ENCODE data around the gene PEX12.

The PEX12 gene

DNA sequence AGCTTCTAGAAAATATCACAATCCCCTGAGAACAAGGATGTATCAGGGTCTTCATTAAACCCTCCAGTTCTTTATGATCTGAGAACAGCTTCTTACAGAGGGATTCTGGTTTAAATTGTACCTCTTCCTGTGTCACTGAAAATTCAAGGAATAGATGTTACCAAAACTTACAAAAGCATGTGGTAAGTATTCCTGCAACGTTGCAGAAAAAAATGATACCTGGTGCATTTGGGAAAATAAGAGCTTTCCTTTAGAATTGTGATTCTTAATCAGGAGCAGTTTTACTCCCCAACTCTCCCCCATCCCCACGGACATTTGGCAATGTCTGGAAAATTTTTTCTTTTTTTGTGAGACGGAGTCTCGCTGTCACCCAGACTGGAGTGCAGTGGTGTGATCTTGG lies 25.1 kb downstream of the PEX12 start:
- no peak for ATAC-seq
- TF ChIP-seq CREB5 (CRISPR knock-in tag; IDR thresholded peaks at IDR 0.05; ENCODE audit: low read depth) (no peak), BACH2 (CRISPR knock-in tag; IDR thresholded peaks at IDR 0.05; ENCODE audit: borderline replicate concordance) (no peak), ZNF565 (CRISPR knock-in tag; conservative IDR thresholded peaks at IDR 0.05; ENCODE audit: low read depth) (no peak), TSHZ2 (CRISPR knock-in tag; IDR thresholded peaks at IDR 0.05) (no peak), ARNTL (CRISPR knock-in tag; IDR thresholded peaks at IDR 0.05; ENCODE audit: borderline replicate concordance, low read depth) (no peak), ZNF8 (CRISPR knock-in tag; IDR thresholded peaks at IDR 0.05) (no peak), RARB (CRISPR knock-in tag; IDR thresholded peaks at IDR 0.05) (no peak), ZNF70 (CRISPR knock-in tag; IDR thresholded peaks at IDR 0.05) (no peak), CSDC2 (CRISPR knock-in tag; IDR thresholded peaks at IDR 0.05) (no peak), ZFP3 (CRISPR knock-in tag; IDR thresholded peaks at IDR 0.05) (no peak)
- TF ChIP-seq, protein P1, sequence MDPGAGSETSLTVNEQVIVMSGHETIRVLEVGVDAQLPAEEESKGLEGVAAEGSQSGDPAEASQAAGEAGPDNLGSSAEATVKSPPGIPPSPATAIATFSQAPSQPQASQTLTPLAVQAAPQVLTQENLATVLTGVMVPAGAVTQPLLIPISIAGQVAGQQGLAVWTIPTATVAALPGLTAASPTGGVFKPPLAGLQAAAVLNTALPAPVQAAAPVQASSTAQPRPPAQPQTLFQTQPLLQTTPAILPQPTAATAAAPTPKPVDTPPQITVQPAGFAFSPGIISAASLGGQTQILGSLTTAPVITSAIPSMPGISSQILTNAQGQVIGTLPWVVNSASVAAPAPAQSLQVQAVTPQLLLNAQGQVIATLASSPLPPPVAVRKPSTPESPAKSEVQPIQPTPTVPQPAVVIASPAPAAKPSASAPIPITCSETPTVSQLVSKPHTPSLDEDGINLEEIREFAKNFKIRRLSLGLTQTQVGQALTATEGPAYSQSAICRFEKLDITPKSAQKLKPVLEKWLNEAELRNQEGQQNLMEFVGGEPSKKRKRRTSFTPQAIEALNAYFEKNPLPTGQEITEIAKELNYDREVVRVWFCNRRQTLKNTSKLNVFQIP (CRISPR knock-in tag; IDR thresholded peaks at IDR 0.05; ENCODE audit: borderline replicate concordance, low read depth): no peak

- ATAC-seq: no peak
- TF ChIP-seq ISL1 (CRISPR knock-in tag; IDR thresholded peaks at IDR 0.05) (no peak), GLIS3 (CRISPR knock-in tag; IDR thresholded peaks at IDR 0.05) (no peak), BACH2 (CRISPR knock-in tag; IDR thresholded peaks at IDR 0.05; ENCODE audit: borderline replicate concordance) (no peak), TSHZ2 (CRISPR knock-in tag; IDR thresholded peaks at IDR 0.05) (no peak), ZFP30 (CRISPR knock-in tag; IDR thresholded peaks at IDR 0.05) (no peak), ZNF8 (CRISPR knock-in tag; IDR thresholded peaks at IDR 0.05) (no peak), SNAI2 (CRISPR knock-in tag; IDR thresholded peaks at IDR 0.05) (no peak), TCF4 (CRISPR knock-in tag; IDR thresholded peaks at IDR 0.05; ENCODE audit: borderline replicate concordance) (no peak), PPARA (CRISPR knock-in tag; IDR thresholded peaks at IDR 0.05; ENCODE audit: borderline replicate concordance) (no peak), CREB5 (CRISPR knock-in tag; IDR thresholded peaks at IDR 0.05; ENCODE audit: low read depth) (no peak), CSDC2 (CRISPR knock-in tag; IDR thresholded peaks at IDR 0.05) (no peak), TOX (CRISPR knock-in tag; IDR thresholded peaks at IDR 0.05; ENCODE audit: borderline replicate concordance) (no peak), ZNF70 (CRISPR knock-in tag; IDR thresholded peaks at IDR 0.05) (no peak), RARB (CRISPR knock-in tag; IDR thresholded peaks at IDR 0.05) (no peak)
- TF ChIP-seq, protein P2, sequence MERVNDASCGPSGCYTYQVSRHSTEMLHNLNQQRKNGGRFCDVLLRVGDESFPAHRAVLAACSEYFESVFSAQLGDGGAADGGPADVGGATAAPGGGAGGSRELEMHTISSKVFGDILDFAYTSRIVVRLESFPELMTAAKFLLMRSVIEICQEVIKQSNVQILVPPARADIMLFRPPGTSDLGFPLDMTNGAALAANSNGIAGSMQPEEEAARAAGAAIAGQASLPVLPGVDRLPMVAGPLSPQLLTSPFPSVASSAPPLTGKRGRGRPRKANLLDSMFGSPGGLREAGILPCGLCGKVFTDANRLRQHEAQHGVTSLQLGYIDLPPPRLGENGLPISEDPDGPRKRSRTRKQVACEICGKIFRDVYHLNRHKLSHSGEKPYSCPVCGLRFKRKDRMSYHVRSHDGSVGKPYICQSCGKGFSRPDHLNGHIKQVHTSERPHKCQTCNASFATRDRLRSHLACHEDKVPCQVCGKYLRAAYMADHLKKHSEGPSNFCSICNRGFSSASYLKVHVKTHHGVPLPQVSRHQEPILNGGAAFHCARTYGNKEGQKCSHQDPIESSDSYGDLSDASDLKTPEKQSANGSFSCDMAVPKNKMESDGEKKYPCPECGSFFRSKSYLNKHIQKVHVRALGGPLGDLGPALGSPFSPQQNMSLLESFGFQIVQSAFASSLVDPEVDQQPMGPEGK (CRISPR knock-in tag; IDR thresholded peaks at IDR 0.05; ENCODE audit: borderline replicate concordance): no peak
- TF ChIP-seq, protein P1 (CRISPR knock-in tag; IDR thresholded peaks at IDR 0.05; ENCODE audit: borderline replicate concordance, low read depth): no peak
These were observed 29.4 kb downstream of the PEX12 start for GRCh38 chr17:35548978-35549377.

Data from SK-N-SH treated with all-trans-retinoic acid at 6 μM for 48 hours (cell line).